ENCODE measurements around the gene TPM1. TPM values are rescaled to one million over a fixed set of nuclear protein-coding genes. Genes with fewer than 3 reads are reported as not detected.
"Not testable (repeated sequence)": the region's sequence is repeated elsewhere in the genome, so short reads cannot be mapped to it uniquely, and the experiment has no call there.

Gene TPM1
- total and polyA plus RNA-seq, 4 donors: 64.7 to 101 (median 71.5) TPM

GRCh38 chr15:63094495-63094931 lies 52.0 kb downstream of the TPM1 start:
- Histone ChIP-seq H3K36me3 (ENCODE audit: control insufficient read depth in 4 of 4, insufficient read depth in 3 of 4, low read depth in 1 of 4, low read length in 3 of 4) (no peaks in the 10 kb centered on the region), H3K4me3 (ENCODE audit: low read depth in 1 of 3, low read length in 3 of 3) (no peak overlapping the region), H3K4me1 (ENCODE audit: control insufficient read depth in 4 of 4, insufficient read depth in 4 of 4, low read length in 3 of 4) (peaks cover 0 to 6% (median 3%) of the 10 kb centered on the region in 4 donors), H3K27me3 (ENCODE audit: control insufficient read depth in 4 of 4, insufficient read depth in 4 of 4, low read length in 3 of 4) (no peaks in the 10 kb centered on the region), H3K27ac (ENCODE audit: low read depth in 1 of 2, low read length in 2 of 2) (no peak overlapping the region), H3K9me3 (ENCODE audit: control insufficient read depth in 4 of 4, low read length in 3 of 4) (no peaks in the 10 kb centered on the region), H3K9ac (ENCODE audit: low read depth in 1 of 2, low read length in 2 of 2) (no peak overlapping the region)
- 84% methylated on average over 2 of the region's 2 CpGs for WGBS
- no peak for DNase-seq (ENCODE audit: low spot score)
- TF ChIP-seq ATF3 (IDR thresholded peaks at IDR 0.05) (no peak), SP1 (IDR thresholded peaks at IDR 0.05) (no peak), TAF1 (conservative IDR thresholded peaks at IDR 0.05) (no peak), FOXA1 (IDR thresholded peaks at IDR 0.05) (no peak), RXRA (IDR thresholded peaks at IDR 0.05) (no peak), YY1 (IDR thresholded peaks at IDR 0.05) (no peak), EGR1 (IDR thresholded peaks at IDR 0.05; ENCODE audit: low read depth in 2 of 2) (no peak), FOXA2 (IDR thresholded peaks at IDR 0.05) (no peak), ZBTB33 (IDR thresholded peaks at IDR 0.05) (no peak)
- TF ChIP-seq, protein P1, sequence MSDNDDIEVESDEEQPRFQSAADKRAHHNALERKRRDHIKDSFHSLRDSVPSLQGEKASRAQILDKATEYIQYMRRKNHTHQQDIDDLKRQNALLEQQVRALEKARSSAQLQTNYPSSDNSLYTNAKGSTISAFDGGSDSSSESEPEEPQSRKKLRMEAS (IDR thresholded peaks at IDR 0.05): no peak

DNA sequence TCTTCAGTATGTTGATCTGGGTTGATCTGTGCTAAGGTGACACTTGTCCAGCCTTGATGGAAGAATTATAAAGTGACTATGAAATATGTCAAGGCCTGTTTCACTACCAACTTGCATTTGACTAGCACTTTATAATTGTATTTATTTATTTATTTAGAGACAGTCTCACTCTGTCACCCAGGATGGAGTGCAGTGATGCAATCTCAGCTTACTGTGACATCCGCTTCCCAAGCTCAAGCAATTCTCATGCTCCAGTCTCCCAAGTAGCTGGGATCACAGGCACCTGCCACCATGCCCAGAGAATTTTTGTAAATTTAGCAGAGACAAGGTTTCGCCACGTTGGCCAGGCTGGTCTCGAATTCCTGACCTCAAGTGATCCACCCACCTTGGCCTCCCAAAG lies 53.6 kb downstream of the TPM1 start:
- no peak overlapping the region for H3K9ac ChIP-seq (ENCODE audit: low read depth in 1 of 2, low read length in 2 of 2)

GRCh38 chr15:63098901-63099300 lies 56.4 kb downstream of the TPM1 start:
- not testable (repeated sequence) for H3K27ac ChIP-seq (ENCODE audit: low read depth in 1 of 2, low read length in 2 of 2); DNase-seq (ENCODE audit: low spot score); H3K27me3 ChIP-seq (ENCODE audit: control insufficient read depth in 4 of 4, insufficient read depth in 4 of 4, low read length in 3 of 4); H3K9me3 ChIP-seq (ENCODE audit: control insufficient read depth in 4 of 4, low read length in 3 of 4); H3K4me1 ChIP-seq (ENCODE audit: control insufficient read depth in 4 of 4, insufficient read depth in 4 of 4, low read length in 3 of 4); H3K9ac ChIP-seq (ENCODE audit: low read depth in 1 of 2, low read length in 2 of 2); H3K36me3 ChIP-seq (ENCODE audit: control insufficient read depth in 4 of 4, insufficient read depth in 3 of 4, low read depth in 1 of 4, low read length in 3 of 4); H3K4me3 ChIP-seq (ENCODE audit: low read depth in 1 of 3, low read length in 3 of 3)
- 91% methylated on average over 28 of the region's 33 CpGs for WGBS

More for the DNA sequence above, 53.6 kb downstream of the TPM1 start:
- Histone ChIP-seq H3K36me3 (ENCODE audit: control insufficient read depth in 4 of 4, insufficient read depth in 3 of 4, low read depth in 1 of 4, low read length in 3 of 4) (no peaks in the 10 kb centered on the region), H3K9me3 (ENCODE audit: control insufficient read depth in 4 of 4, low read length in 3 of 4) (no peaks in the 10 kb centered on the region), H3K27me3 (ENCODE audit: control insufficient read depth in 4 of 4, insufficient read depth in 4 of 4, low read length in 3 of 4) (no peaks in the 10 kb centered on the region), H3K27ac (ENCODE audit: low read depth in 1 of 2, low read length in 2 of 2) (no peak overlapping the region), H3K4me3 (ENCODE audit: low read depth in 1 of 3, low read length in 3 of 3) (no peak overlapping the region), H3K4me1 (ENCODE audit: control insufficient read depth in 4 of 4, insufficient read depth in 4 of 4, low read length in 3 of 4) (peaks cover 0 to 6% (median 3%) of the 10 kb centered on the region in 4 donors)
- WGBS: 94% methylated on average over 4 of the region's 4 CpGs
- no peak for DNase-seq (ENCODE audit: low spot score)
- TF ChIP-seq ZBTB33 (IDR thresholded peaks at IDR 0.05) (no peak), FOXA2 (IDR thresholded peaks at IDR 0.05) (no peak), EGR1 (IDR thresholded peaks at IDR 0.05; ENCODE audit: low read depth in 2 of 2) (no peak)
- TF ChIP-seq, protein P1 (IDR thresholded peaks at IDR 0.05): no peak

GRCh38 chr15:63099581-63099980 lies 57.0 kb downstream of the TPM1 start:
- not testable (repeated sequence) for H3K27ac ChIP-seq (ENCODE audit: low read depth in 1 of 2, low read length in 2 of 2); H3K9ac ChIP-seq (ENCODE audit: low read depth in 1 of 2, low read length in 2 of 2); H3K27me3 ChIP-seq (ENCODE audit: control insufficient read depth in 4 of 4, insufficient read depth in 4 of 4, low read length in 3 of 4); H3K36me3 ChIP-seq (ENCODE audit: control insufficient read depth in 4 of 4, insufficient read depth in 3 of 4, low read depth in 1 of 4, low read length in 3 of 4); H3K9me3 ChIP-seq (ENCODE audit: control insufficient read depth in 4 of 4, low read length in 3 of 4); H3K4me3 ChIP-seq (ENCODE audit: low read depth in 1 of 3, low read length in 3 of 3); H3K4me1 ChIP-seq (ENCODE audit: control insufficient read depth in 4 of 4, insufficient read depth in 4 of 4, low read length in 3 of 4); DNase-seq (ENCODE audit: low spot score)
- 52% methylated on average over 5 of the region's 5 CpGs for WGBS

Measured in liver (tissue), 9 donors.